ENCODE measurements around the gene CHRNA3.

GRCh38 chr15:78634210-78635145 is 13.7 kb upstream of the CHRNA3 start:
- TF ChIP-seq POLR2A (IDR thresholded peaks at IDR 0.05): no peak
- TF ChIP-seq CTCF (IDR thresholded peaks at IDR 0.05): no peak
